ENCODE measurements around the gene SLC6A3. TPM values are rescaled to one million over a fixed set of nuclear protein-coding genes. Genes with fewer than 3 reads are reported as not detected.

The SLC6A3 gene
- total RNA-seq, 1 experiment from 2014 or later, result 0.05 TPM

DNA sequence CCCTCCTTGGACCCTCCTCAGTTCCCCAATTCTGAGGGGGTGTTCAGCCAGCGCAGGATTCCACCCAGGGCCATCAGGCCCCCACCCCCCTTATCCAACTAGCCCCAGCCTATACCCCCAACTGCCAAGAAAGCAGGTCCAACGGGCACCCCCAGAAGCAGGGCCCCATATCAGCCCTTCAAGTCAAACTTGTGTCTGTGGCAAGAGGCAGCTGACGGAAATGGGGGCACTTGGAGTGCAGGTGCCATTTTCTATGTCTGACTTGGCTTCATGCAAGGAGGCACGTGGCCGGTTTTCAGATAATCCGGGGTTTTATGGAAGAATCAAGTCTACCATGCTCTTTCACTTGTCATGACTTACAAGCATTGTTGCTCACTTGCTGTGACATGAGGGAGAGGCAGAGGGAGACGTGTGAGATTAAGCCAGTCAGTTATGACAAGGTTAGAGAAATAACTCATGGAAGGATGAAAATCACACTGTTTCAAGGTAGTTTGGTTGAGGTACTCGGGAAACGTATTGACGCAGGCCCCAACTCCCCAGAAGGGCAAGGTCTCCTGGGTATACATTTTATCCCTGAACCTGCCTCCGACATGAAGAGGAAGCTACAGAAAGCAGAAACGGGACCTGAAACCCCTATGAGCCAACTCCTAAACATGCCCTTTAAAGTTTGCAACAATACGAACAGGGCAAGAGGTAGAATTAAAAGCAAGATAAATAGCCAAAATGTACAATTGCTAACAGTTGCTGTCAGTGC lies 73.8 kb downstream of the SLC6A3 start:
- CTCF ChIA-PET, result no interaction called here
- no peak for DNase-seq (ENCODE audit: low read depth, low spot score)
- intact Hi-C loops (cut with micrococcal nuclease; ENCODE audit: unreplicated experiment), result no loop called here
- no peak overlapping the region for H3K4me3 ChIP-seq (ENCODE audit: low read depth in 2 of 2, low read length in 2 of 2)
- H3K4me1 ChIP-seq (ENCODE audit: control insufficient read depth, insufficient read depth, low read length), result peaks cover 4% of the 10 kb centered on the region; the same call in 1 of the 2 replicates
- H3K27ac ChIP-seq (ENCODE audit: low read length), result no peak overlapping the region
- no peaks in the 10 kb centered on the region for H3K36me3 ChIP-seq (ENCODE audit: control insufficient read depth, insufficient read depth, low read length)
- TF ChIP-seq POLR2AphosphoS5 (IDR thresholded peaks at IDR 0.05; ENCODE audit: low read depth, low read length) (no peak), SIN3A (IDR thresholded peaks at IDR 0.05; ENCODE audit: borderline replicate concordance, insufficient read depth, low read depth, low read length) (no peak), TCF7L2 (IDR thresholded peaks at IDR 0.05; ENCODE audit: low read depth, low read length) (no peak)
- TF ChIP-seq, protein P1, sequence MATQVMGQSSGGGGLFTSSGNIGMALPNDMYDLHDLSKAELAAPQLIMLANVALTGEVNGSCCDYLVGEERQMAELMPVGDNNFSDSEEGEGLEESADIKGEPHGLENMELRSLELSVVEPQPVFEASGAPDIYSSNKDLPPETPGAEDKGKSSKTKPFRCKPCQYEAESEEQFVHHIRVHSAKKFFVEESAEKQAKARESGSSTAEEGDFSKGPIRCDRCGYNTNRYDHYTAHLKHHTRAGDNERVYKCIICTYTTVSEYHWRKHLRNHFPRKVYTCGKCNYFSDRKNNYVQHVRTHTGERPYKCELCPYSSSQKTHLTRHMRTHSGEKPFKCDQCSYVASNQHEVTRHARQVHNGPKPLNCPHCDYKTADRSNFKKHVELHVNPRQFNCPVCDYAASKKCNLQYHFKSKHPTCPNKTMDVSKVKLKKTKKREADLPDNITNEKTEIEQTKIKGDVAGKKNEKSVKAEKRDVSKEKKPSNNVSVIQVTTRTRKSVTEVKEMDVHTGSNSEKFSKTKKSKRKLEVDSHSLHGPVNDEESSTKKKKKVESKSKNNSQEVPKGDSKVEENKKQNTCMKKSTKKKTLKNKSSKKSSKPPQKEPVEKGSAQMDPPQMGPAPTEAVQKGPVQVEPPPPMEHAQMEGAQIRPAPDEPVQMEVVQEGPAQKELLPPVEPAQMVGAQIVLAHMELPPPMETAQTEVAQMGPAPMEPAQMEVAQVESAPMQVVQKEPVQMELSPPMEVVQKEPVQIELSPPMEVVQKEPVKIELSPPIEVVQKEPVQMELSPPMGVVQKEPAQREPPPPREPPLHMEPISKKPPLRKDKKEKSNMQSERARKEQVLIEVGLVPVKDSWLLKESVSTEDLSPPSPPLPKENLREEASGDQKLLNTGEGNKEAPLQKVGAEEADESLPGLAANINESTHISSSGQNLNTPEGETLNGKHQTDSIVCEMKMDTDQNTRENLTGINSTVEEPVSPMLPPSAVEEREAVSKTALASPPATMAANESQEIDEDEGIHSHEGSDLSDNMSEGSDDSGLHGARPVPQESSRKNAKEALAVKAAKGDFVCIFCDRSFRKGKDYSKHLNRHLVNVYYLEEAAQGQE (IDR thresholded peaks at IDR 0.05; ENCODE audit: insufficient read depth in 1 of 2, low read depth in 2 of 2, low read length in 1 of 2), result no peak
- TF ChIP-seq, protein P2, sequence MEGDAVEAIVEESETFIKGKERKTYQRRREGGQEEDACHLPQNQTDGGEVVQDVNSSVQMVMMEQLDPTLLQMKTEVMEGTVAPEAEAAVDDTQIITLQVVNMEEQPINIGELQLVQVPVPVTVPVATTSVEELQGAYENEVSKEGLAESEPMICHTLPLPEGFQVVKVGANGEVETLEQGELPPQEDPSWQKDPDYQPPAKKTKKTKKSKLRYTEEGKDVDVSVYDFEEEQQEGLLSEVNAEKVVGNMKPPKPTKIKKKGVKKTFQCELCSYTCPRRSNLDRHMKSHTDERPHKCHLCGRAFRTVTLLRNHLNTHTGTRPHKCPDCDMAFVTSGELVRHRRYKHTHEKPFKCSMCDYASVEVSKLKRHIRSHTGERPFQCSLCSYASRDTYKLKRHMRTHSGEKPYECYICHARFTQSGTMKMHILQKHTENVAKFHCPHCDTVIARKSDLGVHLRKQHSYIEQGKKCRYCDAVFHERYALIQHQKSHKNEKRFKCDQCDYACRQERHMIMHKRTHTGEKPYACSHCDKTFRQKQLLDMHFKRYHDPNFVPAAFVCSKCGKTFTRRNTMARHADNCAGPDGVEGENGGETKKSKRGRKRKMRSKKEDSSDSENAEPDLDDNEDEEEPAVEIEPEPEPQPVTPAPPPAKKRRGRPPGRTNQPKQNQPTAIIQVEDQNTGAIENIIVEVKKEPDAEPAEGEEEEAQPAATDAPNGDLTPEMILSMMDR (IDR thresholded peaks at IDR 0.05), result no peak
- no TSS peak for BruUV-seq (replicated peaks)
- POLR2A ChIA-PET, result no interaction called here
- in situ Hi-C loops (cut with HindIII; ENCODE audit: low pct_unique_long_range_greater_than_20kb, low sequenced_read_pairs), result no loop called here
- H3K9me3 ChIP-seq (ENCODE audit: control insufficient read depth, insufficient read depth, low read depth, low read length), result no peaks in the 10 kb centered on the region
- no peak for ATAC-seq
- peaks cover 4% of the 10 kb centered on the region for H3K27me3 ChIP-seq (ENCODE audit: control insufficient read depth, insufficient read depth, low read length)

DNA sequence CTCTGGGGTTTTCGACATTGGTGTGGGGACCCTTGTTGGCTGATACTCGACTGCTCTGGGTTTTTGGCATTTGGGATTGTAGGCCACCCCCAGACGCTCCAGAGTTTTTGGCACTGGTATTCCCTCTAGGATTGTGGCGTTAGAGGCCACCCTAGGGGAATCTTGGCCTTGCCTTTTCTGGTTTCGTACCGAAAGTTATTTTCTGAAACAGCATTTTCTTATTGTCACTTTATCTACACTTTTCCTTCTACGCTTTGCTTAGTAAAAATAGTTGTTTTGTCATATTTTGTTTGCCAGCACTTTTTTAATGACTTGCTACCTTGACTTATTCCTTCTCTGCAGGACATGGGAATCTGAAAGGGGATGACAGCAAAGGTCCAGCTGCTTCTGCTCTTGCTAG lies 75.2 kb downstream of the SLC6A3 start:
- Histone ChIP-seq H3K36me3 (ENCODE audit: control insufficient read depth, insufficient read depth, low read length) (no peaks in the 10 kb centered on the region), H3K27ac (ENCODE audit: low read length) (no peak overlapping the region), H3K4me3 (ENCODE audit: low read depth in 2 of 2, low read length in 2 of 2) (no peak overlapping the region), H3K27me3 (ENCODE audit: control insufficient read depth, insufficient read depth, low read length) (peaks cover 8% of the 10 kb centered on the region), H3K4me1 (ENCODE audit: control insufficient read depth, insufficient read depth, low read length) (peaks cover 3% of the 10 kb centered on the region; the same call in 1 of the 2 replicates), H3K9me3 (ENCODE audit: control insufficient read depth, insufficient read depth, low read depth, low read length) (no peaks in the 10 kb centered on the region)
- ATAC-seq, result no peak
- no peak for DNase-seq (ENCODE audit: low read depth, low spot score)
- ChIA-PET POLR2A (no interaction called here), CTCF (no interaction called here)
- no TSS peak for BruUV-seq (replicated peaks)
- TF ChIP-seq TCF7L2 (IDR thresholded peaks at IDR 0.05; ENCODE audit: low read depth, low read length) (no peak), SIN3A (IDR thresholded peaks at IDR 0.05; ENCODE audit: borderline replicate concordance, insufficient read depth, low read depth, low read length) (no peak), POLR2AphosphoS5 (IDR thresholded peaks at IDR 0.05; ENCODE audit: low read depth, low read length) (no peak)
- TF ChIP-seq, protein P1 (IDR thresholded peaks at IDR 0.05; ENCODE audit: insufficient read depth in 1 of 2, low read depth in 2 of 2, low read length in 1 of 2), result no peak
- TF ChIP-seq, protein P2 (IDR thresholded peaks at IDR 0.05), result no peak
- in situ Hi-C loops (cut with HindIII; ENCODE audit: low pct_unique_long_range_greater_than_20kb, low sequenced_read_pairs), result no loop called here
- intact Hi-C loops (cut with micrococcal nuclease; ENCODE audit: unreplicated experiment), result no loop called here

All from Panc1 (cell line).